Keratinocyte (primary cell): ENCODE measurements around the gene ARVCF. TPM values are rescaled to one million over a fixed set of nuclear protein-coding genes. Genes with fewer than 3 reads are reported as not detected.
"Not testable (repeated sequence)": the region's sequence is repeated elsewhere in the genome, so short reads cannot be mapped to it uniquely, and the experiment has no call there.

Experiments
- DNase-seq: peaks from one replicate; pipeline ENCODE4 v3.0.0-alpha.2; 2011; ENCODE audit warnings: low read depth, missing footprints, low spot score
- FAIRE-seq: peaks from 2 replicates; lab custom pipeline; 2011; peaks lifted over from hg19 to GRCh38; lab: Jason Lieb, UNC
- H2AFZ ChIP-seq: 2 replicates; pipeline ENCODE4 v1.6.0; 2012; ENCODE audit warnings: low read length, control low read depth, inconsistent platforms; ENCODE audit not compliant: control insufficient read depth
- H3K27ac ChIP-seq: 2 replicates; pipeline ENCODE4 v1.5.1; 2011; ENCODE audit warnings: low read length; ENCODE audit not compliant: control insufficient read depth, insufficient read depth
- H3K27me3 ChIP-seq: 3 replicates; pipeline ENCODE4 v1.6.0; 2011; ENCODE audit warnings: low read length; ENCODE audit not compliant: control insufficient read depth, insufficient read depth; ENCODE audit errors: extremely low read depth
- H3K36me3 ChIP-seq, 2 experiments: 2 replicates in 1 of 2; 3 replicates in 1 of 2; pipeline ENCODE4 v1.5.1; 2011; ENCODE audit warnings: low read length in 2 of 2, mild to moderate bottlenecking in 1 of 2; ENCODE audit not compliant: control insufficient read depth in 2 of 2, insufficient read depth in 2 of 2; ENCODE audit errors: extremely low read depth in 1 of 2
- H3K4me1 ChIP-seq: 3 replicates; pipeline ENCODE4 v1.5.1; 2011; ENCODE audit warnings: low read length; ENCODE audit not compliant: control insufficient read depth, insufficient read depth; ENCODE audit errors: extremely low read depth
- H3K4me2 ChIP-seq: 3 replicates; pipeline ENCODE4 v1.6.0; 2011; ENCODE audit warnings: low read depth, low read length; ENCODE audit not compliant: control insufficient read depth, insufficient read depth; ENCODE audit errors: extremely low read depth
- H3K4me3 ChIP-seq, 3 experiments: fragments of 200-600 bp in 1 of 3; sonication (generic) in 1 of 3; 2 replicates in 2 of 3; 3 replicates in 1 of 3; pipeline ENCODE4 v1.5.1; 2011 to 2016; ENCODE audit warnings: low read length in 3 of 3, mild to moderate bottlenecking in 3 of 3, control low read depth in 2 of 3, inconsistent platforms in 1 of 3, low read depth in 1 of 3, mixed read lengths in 1 of 3, mixed run types in 1 of 3, moderate library complexity in 1 of 3; ENCODE audit not compliant: control insufficient read depth in 2 of 3, insufficient read depth in 2 of 3; ENCODE audit errors: extremely low read depth in 1 of 3
- H3K79me2 ChIP-seq: 2 replicates; pipeline ENCODE4 v1.6.0; 2012; ENCODE audit warnings: low read length; ENCODE audit not compliant: control insufficient read depth, insufficient read depth
- H3K9ac ChIP-seq: 3 replicates; pipeline ENCODE4 v1.6.0; 2011; ENCODE audit warnings: low read length; ENCODE audit not compliant: control insufficient read depth, insufficient read depth; ENCODE audit errors: extremely low read depth
- H3K9me1 ChIP-seq: 3 replicates; pipeline ENCODE4 v1.6.0; 2011; ENCODE audit warnings: low read length; ENCODE audit not compliant: control insufficient read depth, insufficient read depth; ENCODE audit errors: extremely low read depth
- H3K9me3 ChIP-seq: 2 replicates; pipeline ENCODE4 v1.5.1; 2012; ENCODE audit warnings: low read depth, low read length; ENCODE audit not compliant: control insufficient read depth
- H4K20me1 ChIP-seq: 3 replicates; pipeline ENCODE4 v1.6.0; 2011; ENCODE audit warnings: low read length; ENCODE audit not compliant: control insufficient read depth, insufficient read depth; ENCODE audit errors: extremely low read depth
- CTCF ChIP-seq, 3 experiments: IDR thresholded peaks in 1 of 3; conservative IDR thresholded peaks in 1 of 3; optimal IDR thresholded peaks in 1 of 3; 2 replicates in 2 of 3; 3 replicates in 1 of 3; pipeline versions ENCODE3 to v1.5.1; 2011; ENCODE audit warnings: low read length in 3 of 3, mild to moderate bottlenecking in 3 of 3, moderate library complexity in 2 of 3, control low read depth in 1 of 3, inconsistent platforms in 1 of 3; ENCODE audit not compliant: insufficient read depth in 2 of 3; ENCODE audit errors: extremely low read depth in 1 of 3
- EZH2 ChIP-seq: IDR thresholded peaks from one replicate; pipeline ENCODE4 v1.6.1; 2012; ENCODE audit warnings: inconsistent platforms, mild to moderate bottlenecking, low read length, moderate library complexity
- dilution Hi-C: fragments of 300-500 bp; cut with MboI; formaldehyde crosslinking; loops from one replicate; pipeline ENCODE4 v1.7.0; 2020; ENCODE audit warnings: low sequenced_read_pairs; ENCODE audit not compliant: extremely low pct_ligation_motif_present
- polyA plus RNA-seq, 5 experiments: library from polyadenylated mRNA; depleted of rRNA in 3 of 5; stranded (reverse) in 3 of 5; stranded (forward) in 1 of 5; unstranded in 1 of 5; fragments of >200 nt; gene quantifications; 1 replicate in 1 of 5; 2 replicates in 3 of 5; 3 replicates in 1 of 5; pipeline versions ENCODE4 v1.2.1 to v1.2.3, GENCODE V29; 2011 to 2012; ENCODE audit warnings: missing spikeins in 2 of 5, low read depth in 1 of 5, low replicate concordance in 1 of 5

The ARVCF gene
- polyA plus RNA-seq, 1 donor (not counting 4 experiments of a cell fraction or from before 2014, with no cell fraction given) = 5.7 TPM

- DNase-seq = no peak
- no peaks in the 10 kb centered on the region for H3K36me3 ChIP-seq
- no peak for FAIRE-seq
- TF ChIP-seq EZH2 (no peak), CTCF (optimal IDR thresholded peaks at IDR 0.05 in 1 of 3, IDR thresholded peaks at IDR 0.05 in 1 of 3, conservative IDR thresholded peaks at IDR 0.05 in 1 of 3; ENCODE audit: extremely low read depth in 1 of 3, insufficient read depth in 2 of 3, low read length in 3 of 3) (no peak)
- no peak overlapping the region for H3K27ac ChIP-seq
- no peaks in the 10 kb centered on the region for H4K20me1 ChIP-seq
- H3K27me3 ChIP-seq = no peaks in the 10 kb centered on the region
- no peak overlapping the region for H3K4me3 ChIP-seq
- no peak overlapping the region for H3K4me2 ChIP-seq
- no peaks in the 10 kb centered on the region for H3K9me1 ChIP-seq
- dilution Hi-C loops = no loop called here
- no peak overlapping the region for H3K9ac ChIP-seq
- H3K9me3 ChIP-seq = no peaks in the 10 kb centered on the region
- H2AFZ ChIP-seq = no peak overlapping the region
- H3K79me2 ChIP-seq = peaks cover 9% of the 10 kb centered on the region
- H3K4me1 ChIP-seq = peaks cover 6% of the 10 kb centered on the region
Observed at GRCh38 chr22:19936513-19936912, 80.1 kb downstream of the ARVCF start.

- dilution Hi-C loops = not testable (repeated sequence)
Observed at GRCh38 chr22:19935123-19935718, 81.4 kb downstream of the ARVCF start.

More at GRCh38 chr22:19935123-19935718, 81.4 kb downstream of the ARVCF start:
- not testable (repeated sequence) for H3K27me3 ChIP-seq, H3K36me3 ChIP-seq, H3K4me3 ChIP-seq, H3K4me1 ChIP-seq, H3K9ac ChIP-seq, DNase-seq, H3K79me2 ChIP-seq, H2AFZ ChIP-seq, H4K20me1 ChIP-seq, H3K27ac ChIP-seq, H3K9me3 ChIP-seq, FAIRE-seq, H3K4me2 ChIP-seq, H3K9me1 ChIP-seq
